DOHH2 (cell line): ENCODE measurements around the gene EID3.

ENCODE experiments used
- CTCF ChIP-seq: fragments of 200-600 bp; sonication (generic); IDR thresholded peaks from one replicate; pipeline ENCODE4 v1.5.1; 2014; ENCODE audit warnings: antibody characterized with exemption, mild to moderate bottlenecking, low read depth, low read length; ENCODE audit not compliant: poor library complexity, severe bottlenecking
- EZH2phosphoT487 ChIP-seq: fragments of 200-600 bp; sonication (generic); IDR thresholded peaks from 2 replicates; pipeline ENCODE4 v1.6.1; 2017; ENCODE audit warnings: borderline replicate concordance, mild to moderate bottlenecking, antibody characterized with exemption, low read length, moderate library complexity, mixed read lengths

- no peak for TF ChIP-seq CTCF
- no peak for TF ChIP-seq EZH2phosphoT487
These were observed 33.6 kb downstream of the EID3 start for GRCh38 chr12:104337030-104337558.
